ENCODE data around the gene LEPR.

Gene LEPR

GRCh38 chr1:65409816-65410326, 10.6 kb upstream of the LEPR start:
- DNase-seq (ENCODE audit: low read depth in 3 of 3), result no peak

- no peak for DNase-seq (ENCODE audit: low read depth in 3 of 3)
Observed at GRCh38 chr1:65412256-65412983, 8.0 kb upstream of the LEPR start.

- DNase-seq (ENCODE audit: low read depth in 3 of 3), result no peak
Observed at GRCh38 chr1:65412984-65413375, 7.5 kb upstream of the LEPR start.

GRCh38 chr1:65414538-65414937, 5.9 kb upstream of the LEPR start:
- no peak for DNase-seq (ENCODE audit: low read depth in 3 of 3)

GRCh38 chr1:65416767-65417166, 3.7 kb upstream of the LEPR start:
- DNase-seq (ENCODE audit: low read depth in 3 of 3), result no peak

GRCh38 chr1:65417729-65418128, 2.7 kb upstream of the LEPR start:
- DNase-seq (ENCODE audit: low read depth in 3 of 3), result no peak

GRCh38 chr1:65418522-65419185, 1.8 kb upstream of the LEPR start:
- no peak for DNase-seq (ENCODE audit: low read depth in 3 of 3)

GRCh38 chr1:65419681-65420589, 533 bp upstream of the LEPR start:
- DNase-seq (ENCODE audit: low read depth in 3 of 3), result peak; percentile 94 to 99 (median 98)

GRCh38 chr1:65421351-65422025, 1.0 kb downstream of the LEPR start:
- no peak for DNase-seq (ENCODE audit: low read depth in 3 of 3)

- DNase-seq (ENCODE audit: low read depth in 3 of 3), result no peak
Observed at GRCh38 chr1:65422241-65423203, 2.1 kb downstream of the LEPR start.

GRCh38 chr1:65423884-65424572, 3.6 kb downstream of the LEPR start:
- no peak for DNase-seq (ENCODE audit: low read depth in 3 of 3)

GRCh38 chr1:65424573-65424889, 4.1 kb downstream of the LEPR start:
- DNase-seq (ENCODE audit: low read depth in 3 of 3), result no peak

GRCh38 chr1:65425006-65425405, 4.5 kb downstream of the LEPR start:
- DNase-seq (ENCODE audit: low read depth in 3 of 3), result no peak

- no peak for DNase-seq (ENCODE audit: low read depth in 3 of 3)
Observed at GRCh38 chr1:65425697-65426096, 5.2 kb downstream of the LEPR start.

GRCh38 chr1:65429078-65429477, 8.6 kb downstream of the LEPR start:
- no peak for DNase-seq (ENCODE audit: low read depth in 3 of 3)

GRCh38 chr1:65429806-65430205, 9.3 kb downstream of the LEPR start:
- no peak for DNase-seq (ENCODE audit: low read depth in 3 of 3)

GRCh38 chr1:65431111-65431705, 10.7 kb downstream of the LEPR start:
- DNase-seq (ENCODE audit: low read depth in 3 of 3), result no peak

- no peak for DNase-seq (ENCODE audit: low read depth in 3 of 3)
Observed at GRCh38 chr1:65432918-65433317, 12.4 kb downstream of the LEPR start.

- no peak for DNase-seq (ENCODE audit: low read depth in 3 of 3)
Observed at GRCh38 chr1:65434255-65434654, 13.8 kb downstream of the LEPR start.

GRCh38 chr1:65434760-65435159, 14.3 kb downstream of the LEPR start:
- DNase-seq (ENCODE audit: low read depth in 3 of 3), result no peak
